HCT116 (cell line): ENCODE results near the gene LYL1. TPM values are rescaled to one million over a fixed set of nuclear protein-coding genes. Genes with fewer than 3 reads are reported as not detected.

Experiments used
- ATAC-seq: fragments of 200-7000 bp; cut with Tn5 transposase; 2 replicates; pipeline ENCODE4 v1.9.1; 2020; ENCODE audit warnings: mild to moderate bottlenecking, moderate library complexity
- BruUV-seq: library from RNA; stranded (reverse); fragments of 400-500 nt; replicated peaks from 2 replicates; lab custom pipeline; 2021; lab: Mats Ljungman, UMichigan
- CTCF ChIA-PET: fragments of 300-600 bp; sonication (Branson Sonifier 250); formaldehyde crosslinking; loops from one replicate; lab custom pipeline; 2021; ENCODE audit warnings: antibody characterized with exemption; lab: Charles Lee
- POLR2A ChIA-PET: fragments of 300-600, 350-600 bp; sonication (Branson Sonifier 250); formaldehyde crosslinking; loops from one replicate; lab custom pipeline; 2021; ENCODE audit warnings: antibody characterized with exemption; lab: Charles Lee
- RAD21 ChIA-PET, 2 experiments: fragments of 300-600 bp; sonication (Branson Sonifier 250); formaldehyde crosslinking; loops; one replicate each; lab custom pipeline; 2023; ENCODE audit warnings: low total read pairs in 2 of 2; ENCODE audit not compliant: uncharacterized antibody in 2 of 2, unreplicated experiment in 2 of 2, low non-redundant PET in 1 of 2; lab: Charles Lee
- DNase-seq: peaks from one replicate; pipeline ENCODE4 v3.0.0-alpha.2; 2010; ENCODE audit warnings: low read depth, low spot score
- H2AFZ ChIP-seq: fragments of 200-600 bp; shearing (Covaris generic), sonication (generic); 2 replicates; pipeline ENCODE4 v1.6.1; 2017; ENCODE audit warnings: low read depth, mixed run types, mixed read lengths, antibody characterized with exemption, low read length; ENCODE audit not compliant: poor library complexity, severe bottlenecking
- H3K27ac ChIP-seq: 2 replicates; pipeline ENCODE4 v1.5.1; 2012; ENCODE audit warnings: low read depth, low read length
- H3K27me3 ChIP-seq: fragments of 200-600 bp; sonication (generic); 2 replicates; pipeline ENCODE4 v1.6.1; 2016; ENCODE audit warnings: mixed run types, low read length, mixed read lengths; ENCODE audit not compliant: insufficient read depth
- H3K36me3 ChIP-seq, 2 experiments: fragments of 200-500 bp in 1 of 2; fragments of 200-600 bp in 1 of 2; sonication (Bioruptor generic) in 1 of 2; sonication (generic) in 1 of 2; 2 replicates each; pipeline versions ENCODE4 v1.5.1 to v1.6.1; 2014 to 2016; ENCODE audit warnings: low read length in 2 of 2, inconsistent platforms in 1 of 2, mixed read lengths in 1 of 2, mixed run types in 1 of 2; ENCODE audit not compliant: insufficient read depth in 2 of 2, control insufficient read depth in 1 of 2
- H3K4me1 ChIP-seq, 2 experiments: fragments of 200-600 bp in 1 of 2; sonication (generic) in 1 of 2; 2 replicates each; pipeline versions ENCODE4 v1.5.1 to v1.6.1; 2012 to 2017; ENCODE audit warnings: low read length in 2 of 2, inconsistent platforms in 1 of 2, mild to moderate bottlenecking in 1 of 2, mixed read lengths in 1 of 2, mixed run types in 1 of 2, moderate library complexity in 1 of 2; ENCODE audit not compliant: insufficient read depth in 2 of 2, control insufficient read depth in 1 of 2
- H3K4me2 ChIP-seq: fragments of 200-600 bp; sonication (generic); 2 replicates; pipeline ENCODE4 v1.6.1; 2017; ENCODE audit warnings: mixed run types, low read length, mixed read lengths
- H3K4me3 ChIP-seq, 2 experiments: fragments of 200-600 bp in 1 of 2; sonication (generic) in 1 of 2; replicated peaks in 1 of 2; 2 replicates each; pipeline ENCODE4 v1.5.1; 2011 to 2016; ENCODE audit warnings: low read length in 2 of 2, control low read depth in 1 of 2, low read depth in 1 of 2, mild to moderate bottlenecking in 1 of 2, mixed read lengths in 1 of 2, mixed run types in 1 of 2
- H3K79me2 ChIP-seq: fragments of 200-600 bp; sonication (generic); 2 replicates; pipeline ENCODE4 v1.6.1; 2017; ENCODE audit warnings: mild to moderate bottlenecking, mixed run types, low read length, moderate library complexity, mixed read lengths; ENCODE audit not compliant: insufficient read depth
- H3K9ac ChIP-seq: fragments of 200-600 bp; sonication (generic); 2 replicates; pipeline ENCODE4 v1.6.1; 2016; ENCODE audit warnings: low read length, mixed read lengths
- H3K9me2 ChIP-seq: fragments of 200-600 bp; sonication (generic), shearing (Covaris generic); 2 replicates; pipeline ENCODE4 v1.6.1; 2017; ENCODE audit warnings: mixed run types, mild to moderate bottlenecking, moderate library complexity; ENCODE audit not compliant: insufficient read depth
- H3K9me3 ChIP-seq, 2 experiments: fragments of 200-500 bp in 1 of 2; fragments of 200-600 bp in 1 of 2; sonication (Bioruptor generic) in 1 of 2; sonication (generic) in 1 of 2; 2 replicates each; pipeline ENCODE4 v1.6.1; 2014 to 2017; ENCODE audit warnings: low read length in 2 of 2, mixed read lengths in 2 of 2, inconsistent platforms in 1 of 2, low read depth in 1 of 2, mild to moderate bottlenecking in 1 of 2, mixed run types in 1 of 2, moderate library complexity in 1 of 2; ENCODE audit not compliant: control insufficient read depth in 1 of 2, insufficient read depth in 1 of 2
- H4K20me1 ChIP-seq: fragments of 200-600 bp; sonication (generic), shearing (Covaris generic); 2 replicates; pipeline ENCODE4 v1.6.1; 2017; ENCODE audit warnings: mixed run types, mild to moderate bottlenecking, moderate library complexity; ENCODE audit not compliant: insufficient read depth
- CEBPB ChIP-seq: IDR thresholded peaks from 2 replicates; pipeline ENCODE4 v1.6.1; 2012; ENCODE audit warnings: low read depth
- CTCF ChIP-seq, 3 experiments: fragments of 200-600 bp in 1 of 3; sonication (generic) in 1 of 3; IDR thresholded peaks in 2 of 3; conservative IDR thresholded peaks in 1 of 3; 2 replicates each; pipeline ENCODE4 v1.5.1; 2012 to 2017; ENCODE audit warnings: low read depth in 2 of 3, low read length in 2 of 3, antibody characterized with exemption in 1 of 3, borderline replicate concordance in 1 of 3, control low read depth in 1 of 3, mild to moderate bottlenecking in 1 of 3, mixed read lengths in 1 of 3, mixed run types in 1 of 3, moderate library complexity in 1 of 3; ENCODE audit not compliant: insufficient read depth in 1 of 3
- EGR1 ChIP-seq: IDR thresholded peaks from 2 replicates; pipeline ENCODE4 v1.6.1; 2012; ENCODE audit warnings: low read depth
- ELF1 ChIP-seq: IDR thresholded peaks from 2 replicates; pipeline ENCODE4 v1.6.1; 2012; ENCODE audit warnings: low read depth, borderline replicate concordance
- EZH2 ChIP-seq: fragments of 200-600 bp; sonication (generic); IDR thresholded peaks from 2 replicates; pipeline ENCODE4 v1.6.1; 2017; ENCODE audit warnings: antibody characterized with exemption, mixed run types
- EZH2phosphoT487 ChIP-seq: fragments of 200-600 bp; IDR thresholded peaks from 2 replicates; pipeline ENCODE4 v1.6.1; 2018; ENCODE audit warnings: antibody characterized with exemption, borderline replicate concordance
- FOSL1 ChIP-seq: IDR thresholded peaks from 2 replicates; pipeline ENCODE4 v1.6.1; 2012; ENCODE audit warnings: low read depth
- JUND ChIP-seq: IDR thresholded peaks from 2 replicates; pipeline ENCODE4 v1.6.1; 2012
- POLR2A ChIP-seq: IDR thresholded peaks from 2 replicates; pipeline ENCODE4 v1.7.0; 2011; ENCODE audit warnings: borderline replicate concordance; ENCODE audit not compliant: insufficient read depth, insufficient read length; ENCODE audit errors: extremely low read depth
- RAD21 ChIP-seq: IDR thresholded peaks from 2 replicates; pipeline ENCODE4 v1.6.1; 2012; ENCODE audit warnings: low read depth, mild to moderate bottlenecking
- SIN3A ChIP-seq: IDR thresholded peaks from 2 replicates; pipeline ENCODE4 v1.6.1; 2012; ENCODE audit warnings: low read depth
- SP1 ChIP-seq: IDR thresholded peaks from 2 replicates; pipeline ENCODE4 v1.6.1; 2012; ENCODE audit warnings: low read depth
- SRF ChIP-seq: IDR thresholded peaks from 2 replicates; pipeline ENCODE4 v1.6.1; 2012; ENCODE audit warnings: low read depth
- YY1 ChIP-seq: IDR thresholded peaks from 2 replicates; pipeline ENCODE4 v1.6.1; 2011; ENCODE audit warnings: low read length, low read depth, moderate library complexity, mild to moderate bottlenecking; ENCODE audit not compliant: insufficient replicate concordance; ENCODE audit errors: extremely low read depth
- ZFX ChIP-seq: fragments of 450-650 bp; IDR thresholded peaks from 2 replicates; pipeline ENCODE4 v1.6.1; 2017
- ZNF274 ChIP-seq: fragments of 200-500 bp; sonication (Bioruptor generic); IDR thresholded peaks from 2 replicates; pipeline ENCODE4 v1.6.1; 2014; ENCODE audit warnings: mild to moderate bottlenecking, low read depth, low read length, inconsistent platforms
- intact Hi-C: fragments of 100-400 bp; cut with micrococcal nuclease; formaldehyde crosslinking; loops from 2 replicates; pipeline ENCODE4 v1.10.0; 2022
- total RNA-seq: library from RNA; stranded (reverse); gene quantifications from one replicate; pipeline ENCODE4 v1.2.1, GENCODE V29; 2021; ENCODE audit not compliant: unreplicated experiment
- TF ChIP-seq, protein P1 (sequence below): IDR thresholded peaks from 2 replicates; pipeline ENCODE4 v1.6.1; 2012
- TF ChIP-seq, protein P2 (sequence below): IDR thresholded peaks from 2 replicates; pipeline ENCODE4 v1.6.1; 2011; ENCODE audit warnings: mild to moderate bottlenecking, low read length, moderate library complexity; ENCODE audit not compliant: insufficient replicate concordance; ENCODE audit errors: extremely low read depth

LYL1 gene
- total RNA-seq, 1 experiment from 2014 or later: 2.6 TPM

DNA sequence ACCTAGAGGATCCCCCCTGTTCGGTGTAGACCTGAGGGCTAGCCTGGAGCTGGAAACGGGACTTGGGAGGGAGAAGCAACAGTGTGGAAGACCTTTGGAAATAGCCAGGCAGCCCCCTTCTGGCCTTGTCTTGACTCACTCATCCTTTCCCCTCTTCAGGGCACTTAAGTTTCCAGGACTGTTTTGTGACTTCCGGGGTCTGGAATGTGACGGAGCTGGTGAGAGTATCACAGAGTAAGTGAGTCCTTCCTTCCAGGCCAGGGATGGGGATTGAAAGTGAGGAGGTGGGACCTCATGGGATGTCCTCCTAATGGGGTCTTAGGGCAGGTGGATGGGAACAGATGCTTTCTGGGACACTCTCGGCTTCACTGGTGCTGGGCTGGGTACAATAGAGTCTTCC, 29.4 kb downstream of the LYL1 start (continued):
- TF ChIP-seq YY1 (no peak), CEBPB (no peak)

GRCh38 chr19:13072188-13072908, 30.3 kb downstream of the LYL1 start:
- ChIA-PET CTCF (interaction anchor here (5.4 kb wide), 1 partner anchor 11 kb away, joined by 20 read pairs; no protein-coding TSS in a partner anchor), RAD21 (no interaction called here), POLR2A (no interaction called here)
- Histone ChIP-seq H3K4me3 (no peak overlapping the region), H2AFZ (no peak overlapping the region), H3K36me3 (no peaks in the 10 kb centered on the region), H3K9ac (no peak overlapping the region), H3K9me2 (no peaks in the 10 kb centered on the region), H4K20me1 (no peaks in the 10 kb centered on the region), H3K9me3 (no peaks in the 10 kb centered on the region), H3K4me1 (no peaks in the 10 kb centered on the region), H3K27me3 (no peaks in the 10 kb centered on the region), H3K4me2 (no peak overlapping the region), H3K27ac (no peak overlapping the region), H3K79me2 (no peaks in the 10 kb centered on the region)
- intact Hi-C loops: no loop called here
- no TSS peak for BruUV-seq
- DNase-seq: no peak
- ATAC-seq: no peak
- TF ChIP-seq FOSL1 (no peak), ZNF274 (no peak), CEBPB (no peak), SRF (no peak), EZH2phosphoT487 (no peak), CTCF (IDR thresholded peaks at IDR 0.05 in 2 of 3, conservative IDR thresholded peaks at IDR 0.05 in 1 of 3; ENCODE audit: borderline replicate concordance in 1 of 3, insufficient read depth in 1 of 3, low read depth in 2 of 3, low read length in 2 of 3) (no peak), SIN3A (no peak), ZFX (no peak), JUND (no peak), POLR2A (no peak), ELF1 (no peak), SP1 (no peak), EZH2 (no peak), EGR1 (no peak), RAD21 (no peak)
- TF ChIP-seq, protein P1, sequence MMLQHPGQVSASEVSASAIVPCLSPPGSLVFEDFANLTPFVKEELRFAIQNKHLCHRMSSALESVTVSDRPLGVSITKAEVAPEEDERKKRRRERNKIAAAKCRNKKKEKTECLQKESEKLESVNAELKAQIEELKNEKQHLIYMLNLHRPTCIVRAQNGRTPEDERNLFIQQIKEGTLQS: no peak
- TF ChIP-seq, protein P2, sequence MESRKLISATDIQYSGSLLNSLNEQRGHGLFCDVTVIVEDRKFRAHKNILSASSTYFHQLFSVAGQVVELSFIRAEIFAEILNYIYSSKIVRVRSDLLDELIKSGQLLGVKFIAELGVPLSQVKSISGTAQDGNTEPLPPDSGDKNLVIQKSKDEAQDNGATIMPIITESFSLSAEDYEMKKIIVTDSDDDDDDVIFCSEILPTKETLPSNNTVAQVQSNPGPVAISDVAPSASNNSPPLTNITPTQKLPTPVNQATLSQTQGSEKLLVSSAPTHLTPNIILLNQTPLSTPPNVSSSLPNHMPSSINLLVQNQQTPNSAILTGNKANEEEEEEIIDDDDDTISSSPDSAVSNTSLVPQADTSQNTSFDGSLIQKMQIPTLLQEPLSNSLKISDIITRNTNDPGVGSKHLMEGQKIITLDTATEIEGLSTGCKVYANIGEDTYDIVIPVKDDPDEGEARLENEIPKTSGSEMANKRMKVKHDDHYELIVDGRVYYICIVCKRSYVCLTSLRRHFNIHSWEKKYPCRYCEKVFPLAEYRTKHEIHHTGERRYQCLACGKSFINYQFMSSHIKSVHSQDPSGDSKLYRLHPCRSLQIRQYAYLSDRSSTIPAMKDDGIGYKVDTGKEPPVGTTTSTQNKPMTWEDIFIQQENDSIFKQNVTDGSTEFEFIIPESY: no peak
